Measurements from ENCODE around the gene RPUSD1. TPM values are rescaled to one million over a fixed set of nuclear protein-coding genes. Genes with fewer than 3 reads are reported as not detected.

RPUSD1 gene
- total RNA-seq, 1 donor from 2014 or later = 36.8 TPM

- TF ChIP-seq CTCF (conservative IDR thresholded peaks at IDR 0.05) = no peak
- no peak overlapping the region for H3K27ac Mint-ChIP-seq (ENCODE audit: unreplicated experiment)
- no peaks in the 10 kb centered on the region for H3K9me3 Mint-ChIP-seq
- no peak for DNase-seq (ENCODE audit: low read depth, low spot score)
- no peaks in the 10 kb centered on the region for H3K27me3 Mint-ChIP-seq (ENCODE audit: low read depth)
- H3K4me1 Mint-ChIP-seq = no peaks in the 10 kb centered on the region
- no peak overlapping the region for H3K4me3 Mint-ChIP-seq
- H3K36me3 Mint-ChIP-seq (ENCODE audit: low read depth) = no peaks in the 10 kb centered on the region
Observed at GRCh38 chr16:764184-764750, 23.9 kb downstream of the RPUSD1 start.

- H3K27ac Mint-ChIP-seq (ENCODE audit: unreplicated experiment) = no peak overlapping the region
- H3K4me1 Mint-ChIP-seq = no peaks in the 10 kb centered on the region
- TF ChIP-seq CTCF (conservative IDR thresholded peaks at IDR 0.05) = no peak
- no peaks in the 10 kb centered on the region for H3K9me3 Mint-ChIP-seq
- no peak for DNase-seq (ENCODE audit: low read depth, low spot score)
- no peaks in the 10 kb centered on the region for H3K36me3 Mint-ChIP-seq (ENCODE audit: low read depth)
- H3K27me3 Mint-ChIP-seq (ENCODE audit: low read depth) = no peaks in the 10 kb centered on the region
- H3K4me3 Mint-ChIP-seq = no peak overlapping the region
Observed at GRCh38 chr16:763369-764183, 24.6 kb downstream of the RPUSD1 start.

- Mint-ChIP-seq H3K36me3 (ENCODE audit: low read depth) (no peaks in the 10 kb centered on the region), H3K27ac (ENCODE audit: unreplicated experiment) (no peak overlapping the region), H3K4me1 (no peaks in the 10 kb centered on the region), H3K27me3 (ENCODE audit: low read depth) (no peaks in the 10 kb centered on the region), H3K9me3 (no peaks in the 10 kb centered on the region), H3K4me3 (no peak overlapping the region)
- no peak for DNase-seq (ENCODE audit: low read depth, low spot score)
- no peak for TF ChIP-seq CTCF (conservative IDR thresholded peaks at IDR 0.05)
Observed at GRCh38 chr16:762595-763268, 25.4 kb downstream of the RPUSD1 start.

- no peaks in the 10 kb centered on the region for H3K27me3 Mint-ChIP-seq (ENCODE audit: low read depth)
- H3K4me1 Mint-ChIP-seq = no peaks in the 10 kb centered on the region
- no peak overlapping the region for H3K4me3 Mint-ChIP-seq
- no peak overlapping the region for H3K27ac Mint-ChIP-seq (ENCODE audit: unreplicated experiment)
- H3K9me3 Mint-ChIP-seq = no peaks in the 10 kb centered on the region
- TF ChIP-seq CTCF (conservative IDR thresholded peaks at IDR 0.05) = no peak
- DNase-seq (ENCODE audit: low read depth, low spot score) = no peak
- H3K36me3 Mint-ChIP-seq (ENCODE audit: low read depth) = no peaks in the 10 kb centered on the region
Observed at GRCh38 chr16:761625-762513, 26.3 kb downstream of the RPUSD1 start.
